GM18505 (cell line): Measurements from ENCODE around the gene EPB41.

ENCODE experiments used
- ATAC-seq: cut with Tn5 transposase; IDR thresholded peaks from one replicate; pipeline ENCODE4 v1.9.1; 2021; ENCODE audit not compliant: unreplicated experiment
- POLR2A ChIP-seq: IDR thresholded peaks from 4 replicates; pipeline ENCODE4 v1.6.1; 2011; ENCODE audit warnings: borderline replicate concordance; ENCODE audit not compliant: insufficient read depth, insufficient read length; ENCODE audit errors: extremely low read depth

Gene EPB41

DNA sequence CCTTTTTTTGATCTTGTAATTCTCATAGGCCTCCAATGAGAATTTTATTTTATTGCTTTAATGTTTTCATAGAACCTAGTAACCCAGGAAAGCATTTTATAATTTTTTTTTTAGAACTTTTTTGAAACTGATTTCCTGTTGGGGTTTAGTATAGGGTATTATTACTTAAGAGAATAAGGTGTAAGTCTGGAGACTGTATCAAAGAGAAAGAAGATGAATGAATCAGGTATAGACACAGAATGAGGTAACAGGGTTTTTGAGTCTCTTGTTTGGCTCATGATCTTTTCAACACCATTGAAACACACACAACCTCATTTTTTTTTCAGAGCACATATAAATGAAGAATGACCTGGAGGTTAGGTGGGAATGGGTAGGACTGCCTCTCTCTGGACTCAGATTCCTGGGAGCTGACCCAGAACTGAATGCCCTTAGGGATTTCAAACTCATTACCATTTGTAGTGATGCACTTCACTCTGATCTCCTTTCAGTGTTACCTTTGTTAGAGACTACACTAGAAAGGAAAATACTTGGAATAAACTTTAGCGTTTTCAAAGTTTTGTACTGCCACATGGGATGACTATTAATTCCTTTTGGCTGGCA lies 51.0 kb downstream of the EPB41 start:
- no peak for ATAC-seq
- TF ChIP-seq POLR2A, result no peak

DNA sequence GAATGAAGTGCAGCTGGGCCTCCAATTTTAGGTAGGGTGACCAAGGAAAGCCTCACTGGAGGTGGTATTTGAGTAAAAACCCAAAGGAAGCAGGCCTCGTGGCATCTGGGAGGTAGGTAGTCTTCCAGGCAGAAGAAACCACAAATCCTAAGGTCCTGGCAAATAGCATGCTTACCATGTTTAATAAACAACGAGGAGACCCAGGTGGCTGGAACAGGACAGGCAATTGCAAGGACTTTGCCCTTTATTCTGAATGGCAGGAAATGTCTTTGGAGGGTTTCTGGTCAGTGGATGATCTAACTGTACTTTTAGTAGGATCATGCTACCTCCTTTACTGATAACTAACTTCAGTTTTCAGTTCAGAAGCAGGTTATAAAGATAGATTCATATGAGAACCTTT lies 52.2 kb downstream of the EPB41 start:
- no peak for TF ChIP-seq POLR2A
- no peak for ATAC-seq

DNA sequence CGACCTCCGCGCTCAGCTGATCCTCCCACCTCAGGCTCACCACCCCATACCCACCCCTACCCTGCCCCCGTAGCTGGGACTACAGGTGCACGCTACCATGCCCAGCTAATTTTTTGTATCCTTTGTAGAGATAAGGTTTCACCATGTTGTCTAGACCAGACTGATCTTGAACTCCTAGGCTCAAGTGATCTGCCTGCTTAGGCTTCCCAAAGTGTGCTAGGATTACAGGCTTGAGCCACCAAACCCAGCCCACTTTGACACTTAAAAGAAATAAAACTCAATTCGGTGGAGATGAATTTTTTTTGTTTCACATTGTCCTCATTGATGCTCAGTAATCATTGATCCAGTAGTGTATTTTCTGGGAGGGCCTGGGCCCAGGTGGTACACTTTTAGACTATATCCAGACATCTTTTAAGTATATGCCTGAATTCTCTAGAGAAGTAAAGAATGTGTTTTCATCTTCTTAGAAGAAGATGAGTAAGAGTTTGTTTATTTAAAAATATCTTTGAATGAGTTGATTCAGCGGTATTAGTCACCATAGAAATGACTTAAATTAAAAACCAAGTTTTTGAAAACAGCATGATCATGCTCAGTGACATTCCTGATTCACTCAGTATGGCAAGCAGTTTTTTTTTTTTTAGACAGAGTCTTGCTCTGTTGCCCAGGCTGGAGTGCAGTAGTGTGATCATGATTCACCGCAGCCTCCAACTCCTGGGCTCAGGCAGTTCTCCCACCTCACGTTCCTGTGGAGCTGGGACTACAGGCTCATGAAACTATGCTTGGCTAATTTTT lies 57.8 kb downstream of the EPB41 start:
- ATAC-seq, result no peak

DNA sequence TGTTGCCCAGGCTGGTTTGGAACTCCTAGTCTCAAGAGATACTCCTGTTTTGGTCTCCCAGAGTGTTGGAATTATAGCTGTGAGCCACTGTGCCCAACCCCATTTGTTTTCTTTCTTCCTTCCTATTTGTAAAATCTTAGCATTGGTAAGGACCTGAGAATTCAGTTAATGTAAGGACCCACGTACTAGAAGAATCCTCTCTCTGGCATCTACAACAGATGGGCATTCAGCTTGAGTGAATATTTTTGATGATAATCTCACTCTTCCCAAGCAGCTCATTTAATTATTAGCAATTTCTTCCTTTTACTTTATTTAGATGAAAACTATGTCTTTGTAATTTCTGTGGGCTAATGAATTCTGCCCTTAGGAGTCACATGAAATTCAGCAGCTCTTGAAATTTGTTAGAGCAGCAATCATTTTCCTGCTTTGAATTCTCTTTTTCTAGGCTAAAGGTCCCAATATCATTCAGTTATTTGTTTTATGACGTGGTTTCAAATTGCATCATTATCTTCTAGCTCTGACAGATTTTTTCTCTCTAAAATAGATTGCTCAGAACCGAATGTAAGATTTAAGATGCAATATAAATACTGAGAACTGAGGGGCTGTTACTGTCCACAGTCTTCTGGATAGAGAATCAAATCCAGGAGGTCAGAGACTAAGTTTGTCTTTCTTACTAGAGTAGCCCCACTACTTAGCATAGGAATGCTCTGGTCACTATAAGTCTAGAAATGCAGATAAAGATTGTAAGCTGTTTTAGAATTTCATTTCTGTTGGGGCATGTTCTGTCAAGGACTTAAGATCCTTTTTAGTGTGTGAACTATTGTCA lies 59.4 kb downstream of the EPB41 start:
- no peak for ATAC-seq
- TF ChIP-seq POLR2A, result no peak

More for the DNA sequence above, 57.8 kb downstream of the EPB41 start:
- TF ChIP-seq POLR2A, result no peak

DNA sequence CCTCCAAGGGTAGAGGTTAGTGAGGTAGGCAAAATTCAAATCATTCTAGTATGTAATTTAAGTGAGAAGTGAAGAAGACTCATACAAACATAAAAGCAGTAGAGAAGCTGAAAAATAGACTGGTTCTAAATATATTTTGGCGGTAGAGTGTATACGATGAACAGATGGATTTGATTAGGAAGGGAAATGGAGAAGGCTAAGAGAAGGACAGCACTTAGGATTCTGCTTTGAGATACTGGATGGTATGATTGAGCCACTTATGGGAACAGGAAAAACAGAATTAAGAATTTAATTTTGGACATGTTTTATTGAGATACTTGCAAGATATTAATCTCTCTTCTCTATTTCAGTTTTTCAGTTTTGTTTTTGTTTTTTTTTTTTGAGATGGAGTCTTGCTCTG lies 60.1 kb downstream of the EPB41 start:
- no peak for ATAC-seq
- no peak for TF ChIP-seq POLR2A

DNA sequence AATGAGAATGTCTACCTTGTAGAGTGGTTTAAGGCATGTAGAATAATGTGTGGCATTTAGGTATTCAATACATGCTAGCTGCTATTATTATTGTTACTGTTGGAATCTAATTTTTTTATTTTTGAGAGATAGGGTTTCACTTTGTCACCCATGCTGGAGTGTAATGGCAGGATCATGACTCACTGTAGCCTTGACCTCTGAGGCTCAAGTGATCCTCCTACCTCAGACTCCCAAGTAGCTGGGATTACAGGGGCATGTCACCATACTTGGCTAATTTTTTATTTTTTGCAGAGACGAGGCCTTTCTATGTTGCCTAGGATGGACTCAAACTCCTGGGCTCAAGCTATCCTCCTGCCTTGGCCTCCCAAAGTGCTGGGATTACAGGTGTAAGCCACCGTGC lies 61.9 kb downstream of the EPB41 start:
- TF ChIP-seq POLR2A, result no peak
- no peak for ATAC-seq

DNA sequence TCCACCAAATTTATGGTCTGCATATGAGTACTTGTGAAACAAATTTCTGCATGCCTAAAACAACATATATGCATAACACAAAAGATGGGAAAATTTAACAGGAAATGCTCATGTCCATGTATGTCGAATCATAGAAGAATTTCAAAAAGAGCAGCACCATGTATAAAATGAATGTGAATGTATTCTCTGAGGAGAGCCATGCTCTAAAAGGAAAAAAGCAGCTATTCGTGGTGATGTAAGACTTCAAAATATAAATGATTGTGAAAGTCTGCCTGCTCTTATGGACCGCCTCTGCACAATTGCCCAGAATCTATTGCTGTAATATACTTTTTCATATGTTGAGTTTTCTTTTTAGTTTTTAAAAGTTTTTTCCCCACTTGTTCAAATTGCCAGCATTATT lies 66.8 kb downstream of the EPB41 start:
- no peak for ATAC-seq

DNA sequence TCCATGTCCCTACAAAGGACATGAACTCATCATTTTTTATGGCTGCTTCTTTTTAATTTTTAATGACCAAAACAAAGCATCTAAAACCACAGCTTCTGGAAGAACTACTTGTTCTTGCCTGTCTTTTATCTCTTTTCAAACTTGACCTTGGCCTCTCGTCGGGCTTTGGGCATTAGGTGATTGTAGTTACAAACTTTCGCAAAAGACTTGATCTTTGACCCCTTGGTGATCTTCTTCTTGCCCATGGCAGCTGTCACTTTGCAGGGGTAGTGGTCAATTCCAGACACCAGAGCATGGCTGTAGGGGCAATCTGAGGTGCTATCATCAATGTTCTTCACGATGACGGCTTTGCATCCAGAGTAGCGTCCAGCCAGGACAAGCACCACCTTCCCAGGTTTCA lies 67.8 kb downstream of the EPB41 start:
- ATAC-seq, result no peak
- TF ChIP-seq POLR2A, result no peak

More for the DNA sequence above, 66.8 kb downstream of the EPB41 start:
- TF ChIP-seq POLR2A, result no peak

DNA sequence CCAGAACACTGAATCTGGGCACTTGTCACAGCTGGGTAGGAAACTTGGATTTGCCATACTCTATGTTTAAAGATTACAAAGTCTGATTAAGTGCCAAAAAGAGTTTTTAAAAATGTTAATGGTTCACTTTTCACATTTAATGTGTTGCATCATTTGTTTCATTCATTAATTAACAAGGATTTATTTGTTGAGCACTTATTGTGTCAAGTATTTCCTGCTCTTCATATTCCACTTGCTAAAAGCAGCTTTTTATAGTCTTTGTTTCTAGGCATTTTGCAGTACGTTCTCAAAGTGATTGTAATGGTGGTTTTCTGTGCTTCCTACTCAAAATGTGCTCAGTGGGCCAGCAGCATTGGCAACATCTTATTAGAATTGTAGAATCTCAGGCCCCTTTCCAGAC lies 68.7 kb downstream of the EPB41 start:
- ATAC-seq, result no peak
- no peak for TF ChIP-seq POLR2A

DNA sequence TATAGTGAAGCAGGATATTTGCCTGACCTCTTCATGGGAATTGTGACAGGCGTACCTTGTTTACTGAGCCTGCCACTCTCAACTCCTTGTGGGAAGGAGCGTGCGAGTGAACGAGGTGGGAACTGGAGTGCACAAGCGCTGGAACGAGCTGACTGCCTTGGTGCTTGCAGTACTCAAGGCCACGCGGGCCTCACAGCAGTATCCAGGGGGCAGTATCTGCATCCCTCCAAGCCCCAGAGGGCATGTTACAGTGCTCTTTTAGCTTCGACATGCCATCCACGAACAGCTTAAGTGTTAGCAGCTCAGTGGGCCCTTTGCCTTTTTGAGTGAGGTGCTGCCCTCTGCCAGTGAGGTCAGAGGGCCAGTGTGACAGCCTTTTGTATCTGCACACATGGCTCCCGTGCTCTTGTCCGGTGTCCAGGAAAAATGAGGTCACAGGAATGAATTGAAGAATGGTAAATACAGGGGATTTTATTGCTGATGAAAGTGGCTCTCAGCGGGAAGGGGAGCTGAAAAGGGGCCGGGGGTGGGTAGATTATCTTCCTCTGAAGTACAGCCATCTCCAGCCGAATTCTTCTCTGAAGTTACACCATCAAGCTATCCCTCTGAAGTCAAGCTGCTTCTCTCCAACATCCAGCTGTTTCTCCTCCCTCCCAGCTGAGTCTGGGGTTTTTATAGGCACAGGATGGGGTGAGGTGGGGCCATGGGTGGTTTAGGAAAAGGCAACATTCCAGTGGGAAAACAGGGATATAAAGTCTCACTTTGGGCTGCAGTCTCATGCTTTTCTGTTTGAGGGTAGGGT lies 69.3 kb downstream of the EPB41 start:
- no peak for TF ChIP-seq POLR2A
- no peak for ATAC-seq

DNA sequence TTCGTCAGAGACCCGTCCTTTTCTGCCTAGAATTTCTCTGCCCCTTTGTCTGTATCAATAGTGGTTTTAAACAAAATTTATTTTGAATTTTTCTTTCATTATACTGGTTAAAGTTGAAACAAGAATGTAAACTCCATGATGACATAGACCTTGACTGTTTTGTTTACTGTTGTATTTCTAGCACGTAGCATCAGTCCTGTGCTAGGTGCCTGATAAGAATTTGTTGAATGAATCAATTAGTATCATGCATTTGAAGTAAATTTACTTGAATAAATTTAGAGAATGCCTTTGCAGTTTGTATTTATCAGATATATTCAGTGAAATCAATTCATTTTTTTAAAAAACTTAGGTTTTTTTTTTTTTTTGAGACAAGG lies 69.9 kb downstream of the EPB41 start:
- no peak for TF ChIP-seq POLR2A
- no peak for ATAC-seq

DNA sequence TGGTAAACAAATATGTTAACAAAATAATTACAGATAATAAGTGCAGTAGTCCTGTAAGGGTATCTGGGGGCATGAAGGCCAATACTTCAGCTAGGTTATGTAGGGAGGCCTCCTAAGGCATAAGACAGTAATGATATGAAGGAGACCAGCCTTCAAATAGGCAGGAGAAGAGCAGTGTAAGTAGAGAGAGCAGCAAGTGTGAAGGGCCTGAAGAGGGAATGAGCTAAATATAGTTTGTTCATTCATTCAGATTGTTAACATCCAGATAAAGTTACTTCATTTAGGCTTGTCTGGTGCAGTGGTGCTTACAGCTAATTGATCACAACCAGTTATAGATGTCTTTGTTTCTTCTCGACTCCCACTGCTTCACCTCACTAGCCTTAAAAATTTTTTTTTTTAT lies 71.1 kb downstream of the EPB41 start:
- TF ChIP-seq POLR2A, result no peak
- ATAC-seq, result no peak
